ENCODE results near the gene LCN12. TPM values are rescaled to one million over a fixed set of nuclear protein-coding genes. Genes with fewer than 3 reads are reported as not detected.

The LCN12 gene
- total and polyA plus RNA-seq, 2 experiments from 2014 or later = 11.4 to 19.7 TPM

- no peak for DNase-seq (ENCODE audit: low read depth in 1 of 2, low spot score in 1 of 2)
Observed at GRCh38 chr9:136963341-136963740, 11.3 kb downstream of the LCN12 start.

GRCh38 chr9:136963751-136964150, 11.7 kb downstream of the LCN12 start:
- no peak overlapping the region for H3K4me3 ChIP-seq
- peaks cover 4% of the 10 kb centered on the region for H3K4me1 ChIP-seq (ENCODE audit: low read depth)
- H3K9me3 ChIP-seq (ENCODE audit: low read depth) = no peaks in the 10 kb centered on the region
- no peaks in the 10 kb centered on the region for H3K36me3 ChIP-seq
- H3K27me3 ChIP-seq = no peaks in the 10 kb centered on the region
- DNase-seq (ENCODE audit: low read depth in 1 of 2, low spot score in 1 of 2) = no peak
- no peak for TF ChIP-seq CTCF (IDR thresholded peaks at IDR 0.05; ENCODE audit: low read depth, low read length)
- H3K27ac ChIP-seq = no peak overlapping the region

More at GRCh38 chr9:136963341-136963740, 11.3 kb downstream of the LCN12 start:
- Histone ChIP-seq H3K4me3 (no peak overlapping the region), H3K27ac (no peak overlapping the region), H3K4me1 (ENCODE audit: low read depth) (peaks cover 4% of the 10 kb centered on the region), H3K27me3 (no peaks in the 10 kb centered on the region), H3K36me3 (no peaks in the 10 kb centered on the region), H3K9me3 (ENCODE audit: low read depth) (no peaks in the 10 kb centered on the region)
- TF ChIP-seq CTCF (IDR thresholded peaks at IDR 0.05; ENCODE audit: low read depth, low read length) = no peak

GRCh38 chr9:136964171-136964689, 12.2 kb downstream of the LCN12 start:
- no peak overlapping the region for H3K4me3 ChIP-seq
- no peak overlapping the region for H3K27ac ChIP-seq
- TF ChIP-seq CTCF (IDR thresholded peaks at IDR 0.05; ENCODE audit: low read depth, low read length) = no peak
- H3K4me1 ChIP-seq (ENCODE audit: low read depth) = peaks cover 4% of the 10 kb centered on the region
- DNase-seq (ENCODE audit: low read depth in 1 of 2, low spot score in 1 of 2) = no peak
- no peaks in the 10 kb centered on the region for H3K36me3 ChIP-seq
- no peaks in the 10 kb centered on the region for H3K9me3 ChIP-seq (ENCODE audit: low read depth)
- H3K27me3 ChIP-seq = no peaks in the 10 kb centered on the region

GRCh38 chr9:136964833-136965422, 12.9 kb downstream of the LCN12 start:
- H3K4me3 ChIP-seq = no peak overlapping the region
- peaks cover 4% of the 10 kb centered on the region for H3K4me1 ChIP-seq (ENCODE audit: low read depth)
- no peaks in the 10 kb centered on the region for H3K9me3 ChIP-seq (ENCODE audit: low read depth)
- no peaks in the 10 kb centered on the region for H3K36me3 ChIP-seq
- no peak overlapping the region for H3K27ac ChIP-seq
- no peak for TF ChIP-seq CTCF (IDR thresholded peaks at IDR 0.05; ENCODE audit: low read depth, low read length)
- no peaks in the 10 kb centered on the region for H3K27me3 ChIP-seq
- no peak for DNase-seq (ENCODE audit: low read depth in 1 of 2, low spot score in 1 of 2)

GRCh38 chr9:136965771-136966484, 13.9 kb downstream of the LCN12 start:
- peaks cover 4% of the 10 kb centered on the region for H3K4me1 ChIP-seq (ENCODE audit: low read depth)
- no peak for TF ChIP-seq CTCF (IDR thresholded peaks at IDR 0.05; ENCODE audit: low read depth, low read length)
- no peaks in the 10 kb centered on the region for H3K9me3 ChIP-seq (ENCODE audit: low read depth)
- H3K36me3 ChIP-seq = no peaks in the 10 kb centered on the region
- H3K4me3 ChIP-seq = no peak overlapping the region
- H3K27ac ChIP-seq = no peak overlapping the region
- no peaks in the 10 kb centered on the region for H3K27me3 ChIP-seq
- DNase-seq (ENCODE audit: low read depth in 1 of 2, low spot score in 1 of 2) = no peak
